GM12878 (cell line): ENCODE measurements around the gene SLC37A1. TPM values are rescaled to one million over a fixed set of nuclear protein-coding genes. Genes with fewer than 3 reads are reported as not detected.

Source experiments
- ATAC-seq: fragments of 200-7000 bp; cut with Tn5 transposase; 3 replicates; pipeline ENCODE4 v1.9.1; 2020; ENCODE audit warnings: mild to moderate bottlenecking, moderate library complexity
- BruUV-seq: library from RNA; stranded (reverse); fragments of 400-500 nt; replicated peaks from 2 replicates; lab custom pipeline; 2021; lab: Mats Ljungman, UMichigan
- CTCF ChIA-PET: fragments of 300-600 bp; sonication (Branson Sonifier 250); formaldehyde crosslinking; extraction: SDS; loops from one replicate; lab custom pipeline; 2021; ENCODE audit warnings: inconsistent platforms; lab: Yijun Ruan, JAX
- POLR2A ChIA-PET: fragments of 350-600 bp; formaldehyde crosslinking; extraction: SDS; loops from one replicate; lab custom pipeline; 2021; ENCODE audit warnings: inconsistent platforms; lab: Charles Lee
- RAD21 ChIA-PET: fragments of 300-600 bp; sonication (Branson Sonifier 250); formaldehyde crosslinking; loops from one replicate; lab custom pipeline; 2023; ENCODE audit warnings: antibody characterized with exemption; ENCODE audit not compliant: unreplicated experiment; lab: Charles Lee
- SMC1A ChIA-PET: fragments of 300-600 bp; sonication (Branson Sonifier 250); formaldehyde crosslinking; loops from one replicate; lab custom pipeline; 2023; ENCODE audit not compliant: unreplicated experiment, uncharacterized antibody; lab: Charles Lee
- DNase-seq: peaks from one replicate; pipeline ENCODE4 v3.0.0-alpha.2; 2011; ENCODE audit warnings: low read depth, low spot score
- FAIRE-seq: peaks from 3 replicates; lab custom pipeline; 2011; peaks lifted over from hg19 to GRCh38; lab: Jason Lieb, UNC
- H2AFZ ChIP-seq: 2 replicates; pipeline ENCODE4 v1.6.0; 2011; ENCODE audit warnings: low read depth, low read length, control low read depth; ENCODE audit not compliant: control insufficient read depth
- H3K27ac ChIP-seq: 2 replicates; pipeline ENCODE4 v1.5.1; 2011; ENCODE audit warnings: control low read depth; ENCODE audit not compliant: control insufficient read depth, insufficient read depth
- H3K27me3 ChIP-seq, 2 experiments: replicated peaks in 1 of 2; 2 replicates each; pipeline versions ENCODE4 v1.6.0 to v1.6.1; 2011; ENCODE audit warnings: low read length in 1 of 2; ENCODE audit not compliant: control insufficient read depth in 2 of 2, insufficient read depth in 2 of 2
- H3K36me3 ChIP-seq, 2 experiments: 2 replicates each; pipeline ENCODE4 v1.5.1; 2011; ENCODE audit warnings: low read length in 1 of 2; ENCODE audit not compliant: control insufficient read depth in 2 of 2, insufficient read depth in 2 of 2
- H3K4me1 ChIP-seq: 2 replicates; pipeline ENCODE4 v1.6.1; 2011; ENCODE audit warnings: mild to moderate bottlenecking, low read length, moderate library complexity, mixed read lengths; ENCODE audit not compliant: control insufficient read depth, insufficient read depth
- H3K4me2 ChIP-seq: 2 replicates; pipeline ENCODE4 v1.6.0; 2011; ENCODE audit warnings: control low read depth; ENCODE audit not compliant: control insufficient read depth, insufficient read depth
- H3K4me3 ChIP-seq: fragments of 200-600 bp; sonication (generic); 2 replicates; pipeline ENCODE4 v1.5.1; 2016
- H3K79me2 ChIP-seq: 2 replicates; pipeline ENCODE4 v1.6.0; 2011; ENCODE audit warnings: low read length; ENCODE audit not compliant: control insufficient read depth, insufficient read depth
- H3K9ac ChIP-seq: 2 replicates; pipeline ENCODE4 v1.8.0; 2011; ENCODE audit warnings: low read length, control low read depth, mixed read lengths; ENCODE audit not compliant: control insufficient read depth, insufficient read depth
- H3K9me3 ChIP-seq: replicated peaks from 3 replicates; pipeline ENCODE4 v1.5.1; 2011; ENCODE audit warnings: mild to moderate bottlenecking, low read length; ENCODE audit not compliant: control insufficient read depth, insufficient read depth
- H4K20me1 ChIP-seq: 2 replicates; pipeline ENCODE4 v1.6.0; 2011; ENCODE audit not compliant: control insufficient read depth, insufficient read depth
- KAT2A ChIP-seq: conservative IDR thresholded peaks from 2 replicates; pipeline ENCODE4 v1.6.1; 2011; ENCODE audit warnings: low read depth, low read length; ENCODE audit not compliant: control insufficient read depth
- WGBS: methylation state at CpG from one replicate; pipeline ENCODE4 v1.1.6; 2016; ENCODE audit warnings: low lambda C conversion rate; ENCODE audit not compliant: insufficient replicate concordance, insufficient coverage; ENCODE audit errors: missing lambda C conversion rate; 5-methylcytosine and 5-hydroxymethylcytosine counted together
- in situ Hi-C: fragments of 300-500 bp; cut with MboI; formaldehyde crosslinking; loops from 9 replicates; pipeline ENCODE4 v1.14.3; 2018; ENCODE audit warnings: mixed read lengths
- intact Hi-C: fragments of 100-400 bp; cut with micrococcal nuclease; formaldehyde crosslinking; loops from one replicate; pipeline ENCODE4 v1.14.2; 2022; ENCODE audit not compliant: unreplicated experiment
- polyA plus RNA-seq, 11 experiments: library from polyadenylated mRNA; depleted of rRNA in 4 of 11; unstranded in 6 of 11; stranded (reverse) in 5 of 11; fragments of >200 nt; fragmentation: Nextera tagmentation in 4 of 11; fragmentation: Illumina TruSeq in 1 of 11; extraction: Ambion mirVana in 4 of 11; extraction: Trizol in 1 of 11; gene quantifications; 1 replicate in 1 of 11; 2 replicates in 10 of 11; pipeline versions ENCODE4 v1.2.1 to v1.2.3, GENCODE V29; 2011 to 2016; ENCODE audit warnings: inconsistent platforms in 2 of 11, missing spikeins in 2 of 11, low read depth in 1 of 11
- total RNA-seq, 4 experiments: library from RNA; depleted of rRNA in 3 of 4; stranded (reverse); fragments of >200 nt in 3 of 4; fragmentation: Illumina TruSeq in 1 of 4; extraction: Trizol in 1 of 4; gene quantifications; 2 replicates each; pipeline versions ENCODE4 v1.2.1 to v1.2.3, GENCODE V29; 2013 to 2021
- TF ChIP-seq, protein P1 (sequence below): fragments of 450-650 bp; IDR thresholded peaks from 2 replicates; pipeline ENCODE4 v1.6.1; 2017; ENCODE audit warnings: antibody characterized with exemption, mild to moderate bottlenecking, moderate library complexity

Gene SLC37A1
- total and polyA plus RNA-seq, 10 of the 15 experiments (the other 5 are each of a cell fraction or from before 2014, with no cell fraction given) = 1.1 to 35.5 (median 24.4) TPM

- Histone ChIP-seq H3K4me1 (peaks cover 78% of the 10 kb centered on the region), H3K9ac (peak overlapping the region; percentile 9), H3K27me3 (no peaks in the 10 kb centered on the region), H3K27ac (peak overlapping the region; percentile 76), H3K4me2 (peak overlapping the region; percentile 38), H3K36me3 (peaks cover 16 to 18% of the 10 kb centered on the region in 2 experiments), H3K4me3 (peak overlapping the region; percentile 47; the same call in 1 of the 2 replicates), H4K20me1 (no peaks in the 10 kb centered on the region), H2AFZ (peak overlapping the region; percentile 41; the same call in 1 of the 2 replicates), H3K79me2 (peaks cover 21% of the 10 kb centered on the region), H3K9me3 (no peaks in the 10 kb centered on the region)
- BruUV-seq = no TSS peak
- in situ Hi-C loops (no loop called here), intact Hi-C loops (no loop called here)
- DNase-seq (no peak), ATAC-seq (no peak), FAIRE-seq (no peak)
- POLR2A ChIA-PET = interaction anchor here (1.2 to 6.0 kb wide), 6 partner anchors 9 to 76 kb away, joined by 7 to 71 read pairs (median 44); partner anchors contain the start of gene SLC37A1
- CTCF ChIA-PET = interaction anchor here (0.7 to 7.6 kb wide), 9 partner anchors 8 to 224 kb away, joined by 3 to 168 read pairs (median 65); partner anchors contain the start of gene SLC37A1
- SMC1A ChIA-PET = interaction anchor here (0.6 to 9.1 kb wide), 7 partner anchors 10 to 669 kb away, joined by 3 to 268 read pairs (median 29); partner anchors contain the start of gene SLC37A1
- 2% methylated on average over 4 of the region's 4 CpGs for WGBS
- RAD21 ChIA-PET = interaction anchor here (1.0 to 6.6 kb wide), 10 partner anchors 8 to 111 kb away, joined by 4 to 146 read pairs (median 18); partner anchors contain the start of genes RSPH1 and SLC37A1
- TF ChIP-seq, protein P1, sequence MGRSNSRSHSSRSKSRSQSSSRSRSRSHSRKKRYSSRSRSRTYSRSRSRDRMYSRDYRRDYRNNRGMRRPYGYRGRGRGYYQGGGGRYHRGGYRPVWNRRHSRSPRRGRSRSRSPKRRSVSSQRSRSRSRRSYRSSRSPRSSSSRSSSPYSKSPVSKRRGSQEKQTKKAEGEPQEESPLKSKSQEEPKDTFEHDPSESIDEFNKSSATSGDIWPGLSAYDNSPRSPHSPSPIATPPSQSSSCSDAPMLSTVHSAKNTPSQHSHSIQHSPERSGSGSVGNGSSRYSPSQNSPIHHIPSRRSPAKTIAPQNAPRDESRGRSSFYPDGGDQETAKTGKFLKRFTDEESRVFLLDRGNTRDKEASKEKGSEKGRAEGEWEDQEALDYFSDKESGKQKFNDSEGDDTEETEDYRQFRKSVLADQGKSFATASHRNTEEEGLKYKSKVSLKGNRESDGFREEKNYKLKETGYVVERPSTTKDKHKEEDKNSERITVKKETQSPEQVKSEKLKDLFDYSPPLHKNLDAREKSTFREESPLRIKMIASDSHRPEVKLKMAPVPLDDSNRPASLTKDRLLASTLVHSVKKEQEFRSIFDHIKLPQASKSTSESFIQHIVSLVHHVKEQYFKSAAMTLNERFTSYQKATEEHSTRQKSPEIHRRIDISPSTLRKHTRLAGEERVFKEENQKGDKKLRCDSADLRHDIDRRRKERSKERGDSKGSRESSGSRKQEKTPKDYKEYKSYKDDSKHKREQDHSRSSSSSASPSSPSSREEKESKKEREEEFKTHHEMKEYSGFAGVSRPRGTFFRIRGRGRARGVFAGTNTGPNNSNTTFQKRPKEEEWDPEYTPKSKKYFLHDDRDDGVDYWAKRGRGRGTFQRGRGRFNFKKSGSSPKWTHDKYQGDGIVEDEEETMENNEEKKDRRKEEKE = 0 out of 2 replicates have a peak, but pooled peaks have one; percentile 4
- no peak for TF ChIP-seq KAT2A
These were observed 20.3 kb downstream of the SLC37A1 start for GRCh38 chr21:42533963-42534355.
